Testis (tissue), 3 donors: ENCODE data around the gene SPPL3. TPM values are rescaled to one million over a fixed set of nuclear protein-coding genes. Genes with fewer than 3 reads are reported as not detected.
"Not testable (repeated sequence)": the region's sequence is repeated elsewhere in the genome, so short reads cannot be mapped to it uniquely, and the experiment has no call there.

Experiments
- DNase-seq: peaks from one replicate; pipeline ENCODE4 v3.0.0-alpha.2; 2019
- H3K27ac ChIP-seq, 2 donors: fragments of 200-600 bp; sonication (generic); one replicate each; pipeline ENCODE4 v1.5.1; 2019
- H3K27me3 ChIP-seq: fragments of 200-600 bp; sonication (generic); one replicate; pipeline ENCODE4 v1.5.1; 2019
- H3K36me3 ChIP-seq: fragments of 200-600 bp; sonication (generic); one replicate; pipeline ENCODE4 v1.5.1; 2017; ENCODE audit warnings: low read depth; ENCODE audit errors: missing control alignments
- H3K4me1 ChIP-seq: fragments of 200-600 bp; sonication (generic); one replicate; pipeline ENCODE4 v1.5.1; 2019
- H3K4me3 ChIP-seq, 2 donors: fragments of 200-600 bp; sonication (generic); one replicate each; pipeline ENCODE4 v1.5.1; 2017 to 2019
- H3K9me3 ChIP-seq: fragments of 200-600 bp; sonication (generic); one replicate; pipeline ENCODE4 v1.5.1; 2017
- POLR2A ChIP-seq: fragments of 450-650 bp; IDR thresholded peaks from one replicate; pipeline ENCODE4 v1.6.1; 2017; ENCODE audit warnings: antibody characterized with exemption, mild to moderate bottlenecking, moderate library complexity
- WGBS, 2 donors: methylation state at CpG; one replicate each; pipeline ENCODE4 v1.1.5; 2018; 5-methylcytosine and 5-hydroxymethylcytosine counted together
- intact Hi-C: fragments of 100-400 bp; cut with DNase I; formaldehyde crosslinking; loops from one replicate; pipeline ENCODE4 v1.15.1; 2023; ENCODE audit warnings: low total_unique reads
- polyA plus RNA-seq: library from polyadenylated mRNA; stranded (reverse); fragments of 350-450 nt; fragmentation: Illumina TruSeq; extraction: RNeasy Lipid Tissue Mini Kit (QIAGEN cat#74804); gene quantifications from one replicate; pipeline ENCODE4 v1.2.3, GENCODE V29; 2014; ENCODE audit warnings: low read depth, low replicate concordance; ENCODE audit not compliant: insufficient read depth
- total RNA-seq, 2 donors: library from RNA; depleted of rRNA; stranded (reverse); fragments of >200 nt; gene quantifications; one replicate each; pipeline ENCODE4 v1.2.3, GENCODE V29; 2016
- TF ChIP-seq, protein P1 (sequence below), 3 experiments: fragments of 450-650 bp in 2 of 3; fragments of 200-600 bp in 1 of 3; sonication (generic) in 1 of 3; IDR thresholded peaks; one replicate each; pipeline ENCODE4 v1.5.1; 2016 to 2019; ENCODE audit warnings: antibody characterized with exemption in 3 of 3, mild to moderate bottlenecking in 2 of 3, moderate library complexity in 1 of 3

SPPL3 gene
- total and polyA plus RNA-seq, 3 donors from 2014 or later, result 61.1 to 190 (median 65.4) TPM

DNA sequence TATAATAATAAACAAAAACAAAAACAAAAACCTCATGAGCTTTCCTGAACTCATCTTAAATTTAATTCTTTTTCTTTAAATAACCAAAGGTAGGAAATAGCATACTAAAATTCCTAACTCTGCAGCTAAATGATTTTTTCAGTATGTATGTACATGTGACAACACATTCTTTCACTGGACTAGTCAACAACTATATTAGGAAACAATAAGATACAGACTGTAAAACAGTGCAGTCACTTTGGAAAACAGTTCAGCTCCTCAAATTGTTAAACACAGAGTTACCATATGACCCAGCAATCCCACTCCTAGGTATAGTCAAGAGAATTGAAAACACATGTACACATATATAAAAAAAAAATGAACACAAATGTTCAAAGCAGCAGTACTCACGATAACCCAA lies 64.7 kb downstream of the SPPL3 start:
- peaks cover 26% of the 10 kb centered on the region for H3K4me1 ChIP-seq
- H3K27ac ChIP-seq, result no peak overlapping the region
- no peak for DNase-seq
- H3K9me3 ChIP-seq, result no peaks in the 10 kb centered on the region
- H3K36me3 ChIP-seq, result no peaks in the 10 kb centered on the region
- WGBS, 2 donors, result 66 to 84% methylated on average over 1 of the region's 1 CpG
- no peak for TF ChIP-seq POLR2A
- TF ChIP-seq, protein P1, sequence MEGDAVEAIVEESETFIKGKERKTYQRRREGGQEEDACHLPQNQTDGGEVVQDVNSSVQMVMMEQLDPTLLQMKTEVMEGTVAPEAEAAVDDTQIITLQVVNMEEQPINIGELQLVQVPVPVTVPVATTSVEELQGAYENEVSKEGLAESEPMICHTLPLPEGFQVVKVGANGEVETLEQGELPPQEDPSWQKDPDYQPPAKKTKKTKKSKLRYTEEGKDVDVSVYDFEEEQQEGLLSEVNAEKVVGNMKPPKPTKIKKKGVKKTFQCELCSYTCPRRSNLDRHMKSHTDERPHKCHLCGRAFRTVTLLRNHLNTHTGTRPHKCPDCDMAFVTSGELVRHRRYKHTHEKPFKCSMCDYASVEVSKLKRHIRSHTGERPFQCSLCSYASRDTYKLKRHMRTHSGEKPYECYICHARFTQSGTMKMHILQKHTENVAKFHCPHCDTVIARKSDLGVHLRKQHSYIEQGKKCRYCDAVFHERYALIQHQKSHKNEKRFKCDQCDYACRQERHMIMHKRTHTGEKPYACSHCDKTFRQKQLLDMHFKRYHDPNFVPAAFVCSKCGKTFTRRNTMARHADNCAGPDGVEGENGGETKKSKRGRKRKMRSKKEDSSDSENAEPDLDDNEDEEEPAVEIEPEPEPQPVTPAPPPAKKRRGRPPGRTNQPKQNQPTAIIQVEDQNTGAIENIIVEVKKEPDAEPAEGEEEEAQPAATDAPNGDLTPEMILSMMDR (IDR thresholded peaks at IDR 0.05), result no peak
- H3K4me3 ChIP-seq, result no peak overlapping the region
- intact Hi-C loops, result no loop called here
- H3K27me3 ChIP-seq, result no peaks in the 10 kb centered on the region

DNA sequence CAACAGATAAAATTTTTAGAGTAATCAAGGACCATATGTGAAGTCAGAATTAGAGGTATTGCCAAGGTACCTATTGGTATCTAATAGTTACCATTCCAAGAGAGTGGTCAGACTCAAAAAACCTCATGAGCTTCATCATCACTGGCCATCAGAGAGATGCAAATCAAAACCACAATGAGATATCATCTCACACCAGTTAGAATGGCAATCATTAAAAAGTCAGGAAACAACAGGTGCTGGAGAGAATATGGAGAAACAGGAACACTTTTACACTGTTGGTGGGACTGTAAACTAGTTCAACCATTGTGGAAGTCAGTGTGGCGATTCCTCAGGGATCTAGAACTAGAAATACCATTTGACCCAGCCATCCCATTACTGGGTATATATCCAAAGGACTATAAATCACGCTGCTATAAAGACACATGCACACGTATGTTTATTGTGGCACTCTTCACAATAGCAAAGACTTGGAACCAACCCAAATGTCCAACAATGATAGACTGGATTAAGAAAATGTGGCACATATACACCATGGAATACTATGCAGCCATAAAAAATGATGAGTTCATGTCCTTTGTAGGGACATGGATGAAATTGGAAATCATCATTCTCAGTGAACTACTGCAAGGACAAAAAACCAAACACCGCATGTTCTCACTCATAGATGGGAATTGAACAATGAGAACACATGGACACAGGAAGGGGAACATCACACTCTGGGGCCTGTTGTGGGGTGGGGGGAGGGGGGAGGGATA lies 65.4 kb downstream of the SPPL3 start:
- peaks cover 30% of the 10 kb centered on the region for H3K4me1 ChIP-seq
- 79 to 95% methylated on average over 2 to 4 of the region's 4 CpGs for WGBS, 2 donors
- DNase-seq, H3K27ac ChIP-seq, H3K27me3 ChIP-seq, H3K4me3 ChIP-seq, H3K36me3 ChIP-seq, H3K9me3 ChIP-seq, intact Hi-C loops: not testable (repeated sequence)

DNA sequence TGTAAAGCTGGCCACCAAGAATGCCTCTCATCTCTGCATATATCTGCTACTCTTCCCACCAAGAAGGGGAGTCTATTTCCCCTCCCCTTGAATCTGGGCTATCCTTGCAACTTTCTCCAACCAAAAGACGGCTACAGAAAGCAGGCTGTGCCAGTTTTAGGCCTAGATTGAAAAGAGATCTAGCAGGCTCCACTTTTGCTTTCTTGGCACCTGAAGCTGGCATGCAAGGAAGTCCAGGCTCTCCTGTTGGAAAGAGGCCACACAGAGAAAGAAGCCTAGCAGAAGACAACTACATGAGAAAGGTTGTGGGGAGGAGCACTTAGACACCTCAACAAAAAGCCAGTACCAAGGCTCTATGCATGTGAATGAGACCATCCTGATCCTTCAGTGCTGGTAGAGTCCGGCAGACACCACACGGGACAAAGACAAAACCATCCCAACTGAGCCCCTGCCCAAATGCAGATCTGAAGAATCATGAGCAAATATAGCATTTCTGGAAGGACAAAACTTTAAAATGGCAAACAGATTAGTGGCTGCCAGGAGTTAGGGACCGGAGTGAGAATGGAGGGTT lies 68.0 kb downstream of the SPPL3 start:
- Histone ChIP-seq H3K4me3 (no peak overlapping the region), H3K36me3 (no peaks in the 10 kb centered on the region), H3K27ac (no peak overlapping the region), H3K9me3 (no peaks in the 10 kb centered on the region), H3K27me3 (no peaks in the 10 kb centered on the region), H3K4me1 (peaks cover 32% of the 10 kb centered on the region)
- TF ChIP-seq POLR2A, result no peak
- TF ChIP-seq, protein P1 (IDR thresholded peaks at IDR 0.05), result no peak
- WGBS, 2 donors, result 82 to 89% methylated on average over 4 of the region's 4 CpGs
- DNase-seq, result no peak
- intact Hi-C loops, result no loop called here

DNA sequence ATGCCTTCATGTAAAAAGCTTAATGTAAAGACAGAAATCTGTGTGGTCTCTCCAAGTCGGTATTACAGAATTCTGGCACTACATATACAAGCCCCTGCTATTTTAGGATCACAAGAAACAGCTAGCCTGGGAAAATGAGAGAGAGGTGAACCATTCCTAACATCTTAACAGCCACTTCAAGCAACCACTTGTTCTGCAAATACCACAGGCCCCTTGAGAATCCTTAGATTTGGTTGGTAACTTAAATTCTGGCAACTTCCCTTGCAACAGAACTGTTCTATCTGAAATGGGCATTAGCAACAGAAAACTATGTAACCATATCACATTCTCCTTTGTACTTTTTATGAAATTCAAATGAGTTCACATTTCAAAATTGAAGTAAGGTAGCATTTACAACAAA lies 68.5 kb downstream of the SPPL3 start:
- Histone ChIP-seq H3K36me3 (no peaks in the 10 kb centered on the region), H3K4me1 (peaks cover 34% of the 10 kb centered on the region)
- WGBS, 2 donors, result 43 to 60% methylated on average over 1 of the region's 1 CpG

DNA sequence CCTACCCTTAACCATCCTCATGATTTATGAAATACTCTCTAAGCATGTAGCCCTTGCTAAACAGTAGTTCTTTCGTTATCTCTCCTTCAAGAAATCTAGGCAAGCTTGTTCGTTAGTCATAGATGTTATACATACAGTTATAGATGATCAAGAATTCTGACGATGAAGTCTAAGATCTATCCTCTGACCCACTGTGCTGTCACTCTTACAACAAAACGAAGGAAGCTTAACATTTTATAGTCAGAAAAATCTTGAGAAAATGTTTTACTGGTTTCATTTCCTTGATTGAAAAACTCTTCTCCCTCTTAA lies 68.9 kb downstream of the SPPL3 start:
- Histone ChIP-seq H3K27me3 (no peaks in the 10 kb centered on the region), H3K27ac (no peak overlapping the region), H3K4me3 (no peak overlapping the region), H3K9me3 (no peaks in the 10 kb centered on the region), H3K4me1 (peaks cover 34% of the 10 kb centered on the region), H3K36me3 (no peaks in the 10 kb centered on the region)
- WGBS, 2 donors, result 44 to 49% methylated on average over 4 of the region's 4 CpGs
- intact Hi-C loops, result no loop called here
- TF ChIP-seq POLR2A, result no peak
- TF ChIP-seq, protein P1 (IDR thresholded peaks at IDR 0.05), result no peak
- no peak for DNase-seq

More for the DNA sequence above, 68.5 kb downstream of the SPPL3 start:
- no peaks in the 10 kb centered on the region for H3K9me3 ChIP-seq
- DNase-seq, result no peak
- no peak overlapping the region for H3K27ac ChIP-seq
- intact Hi-C loops, result no loop called here
- H3K4me3 ChIP-seq, result no peak overlapping the region
- no peaks in the 10 kb centered on the region for H3K27me3 ChIP-seq
- TF ChIP-seq, protein P1 (IDR thresholded peaks at IDR 0.05), result no peak
- no peak for TF ChIP-seq POLR2A
